Raji (cell line): ENCODE measurements around the gene CDC27.

Source experiments
- POLR2A ChIP-seq: IDR thresholded peaks from 2 replicates; pipeline ENCODE4 v1.6.1; 2011; ENCODE audit warnings: low read depth, low read length, control low read depth; ENCODE audit not compliant: insufficient read depth

CDC27 gene

DNA sequence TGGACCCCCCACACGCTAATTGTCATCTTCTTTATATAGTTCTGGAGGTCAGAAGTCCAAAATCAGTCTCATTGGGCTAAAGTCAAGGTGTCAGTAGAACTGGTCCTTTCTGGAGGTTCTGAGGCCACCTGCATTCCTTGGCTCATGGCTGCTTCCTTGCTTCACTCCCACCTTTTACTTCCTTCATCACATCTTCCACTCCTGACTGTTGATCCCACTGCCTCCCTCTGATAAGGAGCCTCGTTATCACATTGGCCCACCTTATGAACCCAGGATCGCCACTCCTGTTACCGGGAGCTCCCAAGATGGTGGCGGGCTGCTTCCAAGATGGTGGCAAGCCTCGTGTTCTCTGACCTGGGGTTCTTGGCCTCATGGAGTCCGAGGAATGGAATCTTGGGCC, 83.0 kb downstream of the CDC27 start:
- TF ChIP-seq POLR2A: no peak

DNA sequence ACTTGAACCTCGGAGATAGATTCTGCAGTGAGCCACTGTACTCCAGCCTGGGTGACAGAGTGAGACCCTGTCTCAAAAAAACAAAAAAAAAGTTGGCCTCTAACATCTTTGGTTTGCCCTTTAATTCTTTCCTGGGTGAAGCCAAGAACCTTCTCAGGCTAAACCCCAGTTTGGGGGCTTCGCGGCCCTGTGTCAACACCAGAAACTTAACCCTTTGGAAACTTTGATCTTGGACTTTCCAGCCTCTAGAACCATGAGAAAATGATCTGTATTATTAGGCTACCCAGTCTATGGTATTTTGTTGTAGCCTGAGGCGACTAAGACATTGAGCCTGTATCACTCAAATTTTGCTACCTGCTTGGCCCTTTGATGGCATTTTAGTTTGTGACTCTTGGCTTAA, 86.2 kb downstream of the CDC27 start:
- no peak for TF ChIP-seq POLR2A

DNA sequence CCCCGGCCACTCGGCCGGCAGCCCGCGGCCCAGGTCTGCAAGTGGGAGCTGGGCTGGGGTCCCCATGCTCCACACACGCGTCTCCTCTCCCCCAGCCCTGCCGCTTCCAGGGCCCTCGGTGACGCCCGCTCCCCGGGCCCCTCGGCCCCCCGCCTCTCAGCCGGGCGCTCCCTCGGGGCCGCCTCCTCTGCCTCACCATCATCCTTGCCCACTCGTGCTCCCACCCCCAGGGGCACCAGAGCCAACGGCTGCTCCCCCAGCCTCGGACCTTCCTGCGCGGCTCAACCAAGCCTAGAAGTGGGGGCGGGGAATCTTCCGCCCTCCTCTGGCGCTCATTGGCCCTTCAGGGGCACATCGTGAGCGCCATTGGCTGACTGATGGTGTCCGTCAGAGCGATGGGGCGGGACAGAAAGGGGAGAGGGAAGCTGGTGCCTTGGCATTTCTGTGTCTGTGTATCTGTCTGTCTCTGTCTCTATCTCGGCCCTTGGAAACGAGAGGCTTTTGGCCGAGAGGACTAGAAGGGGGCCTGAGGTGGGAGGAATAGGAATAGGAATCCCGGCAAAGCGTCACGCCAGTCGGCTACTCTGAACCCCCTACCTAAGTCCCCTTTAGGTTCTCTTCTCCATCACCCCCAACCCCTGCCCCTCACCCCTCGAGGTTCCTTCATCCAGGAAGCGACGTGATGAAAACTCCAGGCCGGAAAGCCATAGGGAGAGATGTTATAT, 88.9 kb downstream of the CDC27 start:
- TF ChIP-seq POLR2A: peak; percentile 65

DNA sequence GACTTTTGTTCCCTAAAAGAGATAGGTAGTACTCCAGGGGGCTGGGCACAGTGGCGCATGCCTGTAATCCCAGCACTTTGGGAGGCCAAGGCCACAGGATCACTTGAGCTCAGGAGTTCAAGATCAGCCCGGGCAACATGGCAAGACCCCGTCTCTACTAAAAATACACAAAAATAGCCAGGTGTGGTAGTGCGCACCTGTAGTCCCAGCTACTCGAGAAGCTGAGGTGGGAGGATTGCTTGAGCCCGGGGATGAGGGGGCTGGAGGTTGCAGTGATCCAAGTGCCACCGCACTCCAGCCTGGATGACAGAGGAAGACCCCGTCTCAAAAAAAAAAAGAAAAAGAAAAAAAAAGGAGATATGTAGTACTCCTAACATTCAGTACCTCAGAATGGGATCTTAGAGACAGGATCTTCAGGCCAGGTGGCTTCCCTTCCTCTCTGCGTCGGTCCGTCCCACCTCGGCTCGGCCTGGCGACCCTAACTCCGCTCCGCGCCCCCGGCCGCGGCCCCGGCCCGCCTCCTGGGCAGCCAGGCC, 89.6 kb downstream of the CDC27 start:
- TF ChIP-seq POLR2A: no peak

DNA sequence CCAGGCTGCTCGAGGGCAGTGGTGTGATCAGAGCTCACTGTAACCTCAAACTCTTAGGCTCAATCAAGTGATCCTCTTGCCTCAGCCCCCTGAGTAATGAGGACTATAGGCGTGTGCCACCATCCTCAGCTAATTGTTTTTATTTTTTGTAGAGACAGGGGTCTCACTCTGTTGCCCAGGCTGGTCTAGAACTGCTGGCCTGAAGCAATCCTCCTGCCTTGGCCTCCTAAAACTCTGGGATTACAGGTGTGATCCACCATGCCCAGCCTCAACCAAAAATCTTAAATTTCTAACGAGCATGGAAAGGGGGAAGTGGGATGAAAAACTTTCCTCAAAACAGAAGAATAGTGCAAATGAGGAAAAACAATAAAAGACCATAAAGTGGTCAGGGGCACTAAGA, 92.8 kb downstream of the CDC27 start:
- no peak for TF ChIP-seq POLR2A

DNA sequence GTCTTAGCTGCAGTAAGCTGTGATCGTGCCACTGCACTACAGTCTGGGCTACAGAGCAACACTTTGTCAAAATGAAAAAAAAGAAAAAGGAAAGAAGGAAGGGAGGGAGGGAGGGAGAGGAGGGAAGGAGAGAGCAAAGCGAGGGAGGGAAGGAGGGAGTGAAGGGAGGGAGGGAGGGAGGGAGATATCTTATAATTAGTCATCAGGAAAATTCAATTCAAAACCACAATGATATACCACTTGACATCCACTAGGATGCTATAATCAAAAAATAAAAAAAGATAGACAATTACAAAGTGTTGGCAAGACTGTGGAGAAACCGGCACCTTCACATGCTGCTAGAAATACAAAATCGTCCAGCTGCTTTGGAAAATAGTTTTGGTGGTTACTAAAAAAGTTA, 93.8 kb downstream of the CDC27 start:
- no peak for TF ChIP-seq POLR2A

DNA sequence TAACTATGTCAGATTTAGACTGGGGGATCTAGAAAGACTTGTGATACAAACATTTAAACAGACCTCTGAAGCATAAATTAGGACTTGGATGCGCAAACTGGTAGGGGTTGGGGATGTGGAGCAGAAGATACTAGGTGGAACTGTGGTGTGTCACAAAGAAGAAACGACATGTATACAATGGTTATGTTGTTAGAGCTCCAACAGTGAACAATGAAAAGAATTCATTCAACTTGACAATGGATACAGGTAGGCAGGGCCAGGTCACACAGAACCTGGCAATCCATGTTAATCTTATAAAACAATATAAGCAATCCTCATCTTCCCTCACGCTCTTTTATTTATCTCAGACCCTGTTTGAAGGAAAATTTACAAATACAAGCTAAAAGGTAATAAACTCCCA, 102.0 kb downstream of the CDC27 start:
- no peak for TF ChIP-seq POLR2A

DNA sequence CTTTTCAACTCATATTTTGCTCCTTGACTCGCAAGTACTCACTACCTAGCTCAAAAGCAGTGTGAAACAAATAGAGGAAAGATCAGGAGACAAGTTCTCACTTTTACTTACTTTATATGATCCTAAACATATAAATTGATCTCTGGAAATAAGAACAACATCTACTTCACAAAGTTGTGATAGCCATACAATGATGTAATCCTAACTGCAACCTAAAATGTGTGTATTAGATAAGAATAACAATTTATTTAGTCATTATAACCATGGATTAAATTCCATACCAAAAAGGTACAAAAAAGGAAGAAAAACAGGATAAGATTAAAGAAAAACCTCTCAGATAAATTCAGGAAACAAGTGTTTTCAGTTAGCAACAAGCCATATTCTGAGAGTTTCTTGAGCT, 103.4 kb downstream of the CDC27 start:
- TF ChIP-seq POLR2A: no peak

DNA sequence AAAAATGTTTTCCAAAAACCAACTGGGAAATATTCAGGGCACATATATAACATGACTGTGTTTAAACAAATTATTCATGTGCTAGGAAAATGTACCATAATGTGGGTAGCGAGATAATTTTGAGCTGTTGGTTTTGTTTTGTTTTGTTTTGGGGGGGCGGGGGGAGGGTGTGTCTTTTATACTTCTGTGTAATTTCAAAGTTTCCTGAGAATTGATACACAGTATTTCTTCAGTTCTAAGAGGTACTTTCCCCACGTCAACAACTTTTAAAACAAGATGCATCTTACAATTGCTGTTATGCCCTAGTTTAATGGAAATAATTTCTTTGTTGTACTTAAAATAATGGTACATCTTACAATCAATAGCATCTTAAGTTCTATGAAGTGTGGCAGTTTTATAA, 110.3 kb downstream of the CDC27 start:
- no peak for TF ChIP-seq POLR2A

DNA sequence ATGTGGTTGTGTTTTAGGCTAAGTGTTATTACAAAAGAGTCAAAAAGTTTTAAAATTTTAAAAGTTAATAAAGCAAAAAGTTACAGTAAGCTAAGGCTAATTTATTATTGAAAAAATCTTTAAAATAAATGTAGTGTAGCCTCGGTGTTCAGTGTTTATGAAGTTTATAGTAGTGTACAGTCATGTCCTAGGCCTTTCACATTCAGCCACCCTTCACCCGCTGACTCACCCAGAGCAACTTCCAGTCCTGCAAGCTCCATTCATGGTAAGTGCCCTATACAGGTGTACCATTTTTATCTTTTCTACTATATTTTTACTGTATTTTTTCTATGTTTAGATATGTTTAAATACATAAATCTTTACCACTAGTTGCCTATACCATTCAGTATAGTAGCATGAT, 111.5 kb downstream of the CDC27 start:
- TF ChIP-seq POLR2A: no peak

DNA sequence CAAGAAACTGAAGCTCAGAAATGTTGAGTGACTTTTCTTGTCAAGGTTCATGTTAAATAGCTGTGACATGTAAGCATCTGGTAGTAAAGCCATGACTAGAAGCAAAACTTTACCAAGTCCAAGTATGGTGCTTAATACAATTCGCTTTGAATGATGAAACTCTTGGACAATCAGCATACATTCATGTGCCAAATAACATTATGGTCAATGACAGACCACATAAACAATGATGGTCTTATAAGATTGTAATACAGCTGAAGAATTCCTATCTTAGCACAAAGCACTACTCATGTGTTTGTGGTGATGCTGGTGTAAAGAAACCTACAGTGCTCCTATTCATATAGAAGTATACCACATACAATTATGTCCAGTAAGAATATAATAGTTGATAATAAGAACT, 112.9 kb downstream of the CDC27 start:
- TF ChIP-seq POLR2A: no peak

DNA sequence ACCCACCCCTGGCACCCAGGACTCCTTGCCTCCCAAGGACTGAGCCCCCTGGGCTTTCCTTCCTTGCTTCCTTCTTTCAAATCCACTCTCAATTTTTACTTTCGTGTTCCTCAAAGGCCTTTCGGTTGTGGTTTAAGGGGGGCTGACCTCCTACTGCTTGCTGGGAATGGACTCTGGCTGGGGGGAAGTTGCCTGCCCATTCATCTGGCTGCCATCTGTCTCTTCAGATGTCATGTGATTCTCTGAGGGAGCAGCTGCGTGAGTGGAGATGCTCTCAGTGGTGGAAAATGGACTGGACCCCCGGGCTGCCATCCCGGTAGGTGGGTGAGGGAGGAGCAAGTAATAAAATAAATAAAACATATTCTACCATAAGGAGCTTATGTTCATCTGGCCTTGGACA, 116.2 kb downstream of the CDC27 start:
- no peak for TF ChIP-seq POLR2A
